K562 (cell line): ENCODE measurements around the gene ERFL. TPM values are rescaled to one million over a fixed set of nuclear protein-coding genes. Genes with fewer than 3 reads are reported as not detected.

Source experiments
- ATAC-seq: fragments of 200-7000 bp; cut with Tn5 transposase; 3 replicates; pipeline ENCODE4 v1.9.1; 2020; ENCODE audit warnings: moderate library complexity
- BruUV-seq: library from RNA; stranded (reverse); fragments of 400-500 nt; replicated peaks from 2 replicates; lab custom pipeline; 2021; lab: Mats Ljungman, UMichigan
- CTCF ChIA-PET: fragments of 300-600 bp; formaldehyde crosslinking; extraction: SDS; loops from one replicate; lab custom pipeline; 2021; ENCODE audit warnings: low intra/inter-chr PET ratio; lab: Yijun Ruan, JAX
- POLR2A ChIA-PET: fragments of 300-600, 350-650 bp; sonication (Branson Sonifier 250); formaldehyde crosslinking; extraction: SDS; loops from one replicate; lab custom pipeline; 2021; ENCODE audit warnings: antibody characterized with exemption, inconsistent platforms; lab: Yijun Ruan, JAX
- DNase-seq, 4 experiments: peaks; one replicate each; pipeline versions ENCODE4 v3.0.0 to v3.0.0-alpha.2; 2011 to 2018; ENCODE audit warnings: low spot score in 3 of 4, mixed read lengths in 3 of 4; ENCODE audit errors: extremely low read depth in 1 of 4
- FAIRE-seq: peaks from 2 replicates; lab custom pipeline; 2011; peaks lifted over from hg19 to GRCh38; lab: Jason Lieb, UNC
- H2AFZ ChIP-seq: 2 replicates; pipeline ENCODE4 v1.6.0; 2011; ENCODE audit warnings: low read depth, low read length, control low read depth, inconsistent platforms
- H3K27ac ChIP-seq: fragments of 200-600 bp; 3 replicates; pipeline ENCODE4 v1.8.0; 2011; ENCODE audit warnings: low read depth, mild to moderate bottlenecking, control low read depth, inconsistent platforms, low read length, moderate library complexity, mixed read lengths; ENCODE audit errors: extremely low read depth
- H3K27me3 ChIP-seq, 2 experiments: fragments of 300-600 bp in 1 of 2; 2 replicates in 1 of 2; 3 replicates in 1 of 2; pipeline versions ENCODE4 v1.6.0 to v1.8.0; 2011; ENCODE audit warnings: inconsistent platforms in 2 of 2, low read length in 2 of 2, mild to moderate bottlenecking in 1 of 2, mixed read lengths in 1 of 2, moderate library complexity in 1 of 2; ENCODE audit not compliant: control insufficient read depth in 2 of 2, insufficient read depth in 2 of 2
- H3K36me3 ChIP-seq: fragments of 300-600 bp; 3 replicates; pipeline ENCODE4 v1.8.0; 2011; ENCODE audit warnings: mild to moderate bottlenecking, low read length, inconsistent platforms; ENCODE audit not compliant: control insufficient read depth, insufficient read depth
- H3K4me1 ChIP-seq, 2 experiments: fragments of 200-600 bp in 1 of 2; replicated peaks in 1 of 2; 2 replicates in 1 of 2; 3 replicates in 1 of 2; pipeline versions ENCODE4 v1.5.1 to v1.8.0; 2011; ENCODE audit warnings: inconsistent platforms in 2 of 2, low read length in 2 of 2, mild to moderate bottlenecking in 1 of 2, mixed read lengths in 1 of 2, moderate library complexity in 1 of 2; ENCODE audit not compliant: control insufficient read depth in 2 of 2, insufficient read depth in 2 of 2
- H3K4me2 ChIP-seq: 2 replicates; pipeline ENCODE4 v1.6.1; 2011; ENCODE audit warnings: low read length, control low read depth, inconsistent platforms, mixed read lengths; ENCODE audit not compliant: insufficient read depth
- H3K4me3 ChIP-seq: fragments of 200-600 bp; sonication (generic), shearing (Covaris generic); 2 replicates; pipeline ENCODE4 v1.5.1; 2016; ENCODE audit warnings: control low read depth, inconsistent platforms
- H3K79me2 ChIP-seq: fragments of 200-600 bp; 3 replicates; pipeline ENCODE4 v1.8.0; 2011; ENCODE audit warnings: low read length, inconsistent platforms; ENCODE audit not compliant: control insufficient read depth, insufficient read depth
- H3K9ac ChIP-seq, 2 experiments: 2 replicates each; pipeline versions ENCODE4 v1.6.0 to v1.6.1; 2011; ENCODE audit warnings: low read depth in 2 of 2, low read length in 2 of 2, control low read depth in 1 of 2, inconsistent platforms in 1 of 2, mild to moderate bottlenecking in 1 of 2, mixed read lengths in 1 of 2; ENCODE audit not compliant: insufficient read depth in 1 of 2
- H3K9me1 ChIP-seq: one replicate; pipeline ENCODE4 v1.6.0; 2011; ENCODE audit warnings: inconsistent platforms, mild to moderate bottlenecking, low read length, moderate library complexity; ENCODE audit not compliant: control insufficient read depth, insufficient read depth
- H3K9me3 ChIP-seq: replicated peaks from 2 replicates; pipeline ENCODE4 v1.5.1; 2011; ENCODE audit warnings: low read depth, low read length, inconsistent platforms; ENCODE audit not compliant: control insufficient read depth, insufficient read depth
- H4K20me1 ChIP-seq: replicated peaks from 2 replicates; pipeline ENCODE4 v1.6.1; 2011; ENCODE audit warnings: low read length, inconsistent platforms, mixed read lengths; ENCODE audit not compliant: control insufficient read depth, insufficient read depth
- BDP1 ChIP-seq: IDR thresholded peaks from 3 replicates; pipeline ENCODE4 v1.6.1; 2011; ENCODE audit not compliant: insufficient read length, insufficient read depth
- CLOCK ChIP-seq: fragments of 250-450 bp; sonication (Bioruptor Pico); IDR thresholded peaks from 2 replicates; pipeline ENCODE4 v1.4.0; 2020; ENCODE audit warnings: mild to moderate bottlenecking, moderate library complexity, borderline replicate concordance
- FOXJ2 ChIP-seq: fragments of 200-800 bp; sonication (Bioruptor generic); IDR thresholded peaks from 2 replicates; pipeline ENCODE4 v1.6.1; 2016; ENCODE audit warnings: missing genetic modification characterization, missing compliant biosample characterization
- MAZ ChIP-seq, 2 experiments: fragments of 450-650 bp in 1 of 2; sonication (generic) in 1 of 2; formaldehyde crosslinking; IDR thresholded peaks in 1 of 2; conservative IDR thresholded peaks in 1 of 2; 2 replicates each; pipeline versions ENCODE4 v1.4.0 to v1.5.0; 2020; ENCODE audit warnings: mild to moderate bottlenecking in 1 of 2, missing genetic modification reagents in 1 of 2
- MTA2 ChIP-seq: fragments of 450-650 bp; IDR thresholded peaks from 2 replicates; pipeline ENCODE4 v1.6.1; 2016; ENCODE audit warnings: low read depth
- MYBL2 ChIP-seq, 2 experiments: fragments of 450-650 bp in 1 of 2; sonication (generic) in 1 of 2; formaldehyde crosslinking in 1 of 2; IDR thresholded peaks; 2 replicates each; pipeline versions ENCODE4 v1.6.1 to v1.8.1; 2017 to 2022; ENCODE audit warnings: borderline replicate concordance in 1 of 2, inconsistent platforms in 1 of 2, low read depth in 1 of 2, mild to moderate bottlenecking in 1 of 2, missing genetic modification reagents in 1 of 2, moderate library complexity in 1 of 2
- NCOA2 ChIP-seq, 2 experiments: fragments of 450-650 bp; IDR thresholded peaks; 2 replicates each; pipeline ENCODE4 v1.6.1; 2018; ENCODE audit warnings: mild to moderate bottlenecking in 2 of 2, moderate library complexity in 1 of 2; ENCODE audit not compliant: partially characterized antibody in 2 of 2
- SIN3B ChIP-seq: fragments of 450-650 bp; IDR thresholded peaks from 2 replicates; pipeline ENCODE4 v1.6.1; 2017; ENCODE audit warnings: low read depth, mild to moderate bottlenecking, moderate library complexity
- SMC3 ChIP-seq: conservative IDR thresholded peaks from 2 replicates; pipeline ENCODE4 v1.6.1; 2011; ENCODE audit warnings: low read depth, low read length, improper control_type of control experiment; ENCODE audit not compliant: insufficient read depth
- SNAPC5 ChIP-seq: fragments of 250-450 bp; sonication (Bioruptor Pico); IDR thresholded peaks from 2 replicates; pipeline ENCODE4 v1.8.0; 2021; ENCODE audit warnings: moderate library complexity, mild to moderate bottlenecking, inconsistent platforms
- SPI1 ChIP-seq: IDR thresholded peaks from 2 replicates; pipeline ENCODE4 v1.6.1; 2011; ENCODE audit warnings: low read depth, low read length, control low read depth, borderline replicate concordance
- TEAD2 ChIP-seq: fragments of 450-650 bp; IDR thresholded peaks from 2 replicates; pipeline ENCODE4 v1.6.1; 2016; ENCODE audit warnings: missing genetic modification characterization, control low read depth, missing compliant biosample characterization
- THRB ChIP-seq: fragments of 450-650 bp; formaldehyde crosslinking; conservative IDR thresholded peaks from 2 replicates; pipeline ENCODE4 v1.4.0; 2022; ENCODE audit warnings: mild to moderate bottlenecking, missing genetic modification characterization
- WHSC1 ChIP-seq: IDR thresholded peaks from one replicate; pipeline ENCODE4 v1.6.1; 2012; ENCODE audit warnings: low read length, control low read depth, inconsistent platforms
- XRCC5 ChIP-seq: fragments of 200-400 bp; formaldehyde crosslinking; IDR thresholded peaks from 2 replicates; pipeline ENCODE4 v1.6.1; 2017; ENCODE audit warnings: low read depth, mild to moderate bottlenecking, low read length
- YBX1 ChIP-seq: fragments of 450-650 bp; IDR thresholded peaks from 2 replicates; pipeline ENCODE4 v1.7.1; 2016; ENCODE audit warnings: mild to moderate bottlenecking
- ZBED1 ChIP-seq: IDR thresholded peaks from 2 replicates; pipeline ENCODE4 v1.6.1; 2014
- ZNF143 ChIP-seq: sonication (generic); formaldehyde crosslinking; IDR thresholded peaks from 2 replicates; pipeline ENCODE4 v1.9.0; 2022; ENCODE audit warnings: mild to moderate bottlenecking, missing genetic modification reagents
- ZNF445 ChIP-seq: fragments of 250-450 bp; sonication (Bioruptor Pico); IDR thresholded peaks from 2 replicates; pipeline ENCODE4 v1.4.0; 2020; ENCODE audit warnings: low read depth, mild to moderate bottlenecking, moderate library complexity
- WGBS: fragments of 100-300 bp; shearing (Covaris generic); methylation state at CpG from one replicate; pipeline ENCODE4 v1.1.6; 2016; ENCODE audit warnings: low coverage, mixed read lengths; ENCODE audit not compliant: insufficient coverage; ENCODE audit errors: missing lambda C conversion rate; 5-methylcytosine and 5-hydroxymethylcytosine counted together
- in situ Hi-C: fragments of 300-500 bp; cut with MboI; formaldehyde crosslinking; loops from 4 replicates; pipeline ENCODE4 v1.15.0; 2018; ENCODE audit warnings: inconsistent platforms, mixed read lengths
- intact Hi-C: fragments of 100-400 bp; cut with micrococcal nuclease; formaldehyde crosslinking; loops from 2 replicates; pipeline ENCODE4 v1.14.2; 2022
- polyA plus RNA-seq, 8 experiments: library from polyadenylated mRNA; depleted of rRNA in 4 of 8; stranded (reverse) in 5 of 8; unstranded in 3 of 8; fragments of >200 nt; fragmentation: Nextera tagmentation in 2 of 8; fragmentation: Illumina TruSeq in 1 of 8; extraction: Ambion mirVana in 2 of 8; extraction: Trizol in 1 of 8; gene quantifications; 2 replicates each; pipeline versions ENCODE4 v1.2.1 to v1.2.3, GENCODE V29; 2011 to 2014; ENCODE audit warnings: inconsistent platforms in 1 of 8, missing spikeins in 1 of 8
- total RNA-seq, 7 experiments: library from RNA; depleted of rRNA in 6 of 7; stranded (reverse); fragments of >200 nt in 6 of 7; fragmentation: Illumina TruSeq in 2 of 7; extraction: Trizol in 2 of 7; gene quantifications; 2 replicates each; pipeline versions ENCODE4 v1.2.1 to v1.2.3, GENCODE V29; 2011 to 2021; ENCODE audit warnings: low replicate concordance in 1 of 7

The ERFL gene
- total and polyA plus RNA-seq, 9 of the 15 experiments (the other 6 are each of a cell fraction or from before 2014, with no cell fraction given), result 0.07 to 0.75 (median 0.32) TPM; not detected in 4

- no TSS peak for BruUV-seq
- intact Hi-C loops (loop anchor here (1.0 kb wide), 1 partner anchor 62 kb away; no protein-coding TSS in a partner anchor), in situ Hi-C loops (no loop called here)
- Histone ChIP-seq H3K79me2 (no peaks in the 10 kb centered on the region), H3K27ac (no peak overlapping the region), H3K4me3 (no peak overlapping the region), H3K27me3 (no peaks in the 10 kb centered on the region), H3K4me1 (peaks cover 25 to 70% of the 10 kb centered on the region in 2 experiments), H3K9me3 (no peaks in the 10 kb centered on the region), H3K9me1 (no peaks in the 10 kb centered on the region), H2AFZ (no peak overlapping the region), H3K36me3 (no peaks in the 10 kb centered on the region), H3K4me2 (no peak overlapping the region), H3K9ac (peak overlapping the region in 1 of 2 experiments; percentile 19; a peak in 1 of 4 replicates), H4K20me1 (0 out of 2 replicates have a peak, but pooled peaks cover 3% of the 10 kb centered on the region)
- WGBS, result 17% methylated on average over 6 of the region's 7 CpGs
- FAIRE-seq, result peak; percentile 90
- ChIA-PET POLR2A (interaction anchor here (1.0 to 1.2 kb wide), 2 partner anchors 23 to 75 kb away, joined by 3 to 4 read pairs; partner anchors contain the start of gene RPS19), CTCF (no interaction called here)
- ATAC-seq, result peak; percentile 84
- peak; percentile 74 to 87 (median 77) for DNase-seq
- TF ChIP-seq MTA2 (peak; percentile 21; the same call in 1 of the 2 replicates), WHSC1 (no peak), BDP1 (no peak), SPI1 (peak; percentile 28; the same call in 1 of the 2 replicates), THRB (0 out of 2 replicates have a peak, but pooled peaks have one; percentile 40), FOXJ2 (tag) (no peak), NCOA2 (IDR thresholded peaks at IDR 0.05; ENCODE audit: partially characterized antibody in 2 of 2) (no peak), YBX1 (no peak), SNAPC5 (no peak), SIN3B (no peak), CLOCK (CRISPR knock-in tag) (no peak), MYBL2 (IDR thresholded peaks at IDR 0.05; ENCODE audit: low read depth) (no peak), MYBL2 (CRISPR knock-in tag; IDR thresholded peaks at IDR 0.05; ENCODE audit: borderline replicate concordance) (no peak), TEAD2 (tag) (no peak), XRCC5 (peak; percentile 59; the same call in 1 of the 2 replicates), ZNF445 (no peak), SMC3 (peak; percentile 56), MAZ (CRISPR knock-in tag; conservative IDR thresholded peaks at IDR 0.05 in 1 of 2, IDR thresholded peaks at IDR 0.05 in 1 of 2) (peak in 1 of 2 experiments; percentile 47; a peak in 1 of 4 replicates), ZNF143 (CRISPR knock-in tag) (no peak), ZBED1 (no peak)
Measured at GRCh38 chr19:41934849-41935374, 6.7 kb upstream of the ERFL start.
